Brain pericyte (primary cell): ENCODE measurements around the gene PLTP.

Experiments
- DNase-seq: peaks from one replicate; pipeline ENCODE4 v3.0.0-alpha.2; 2012; ENCODE audit warnings: low read depth, low spot score

PLTP gene

DNA sequence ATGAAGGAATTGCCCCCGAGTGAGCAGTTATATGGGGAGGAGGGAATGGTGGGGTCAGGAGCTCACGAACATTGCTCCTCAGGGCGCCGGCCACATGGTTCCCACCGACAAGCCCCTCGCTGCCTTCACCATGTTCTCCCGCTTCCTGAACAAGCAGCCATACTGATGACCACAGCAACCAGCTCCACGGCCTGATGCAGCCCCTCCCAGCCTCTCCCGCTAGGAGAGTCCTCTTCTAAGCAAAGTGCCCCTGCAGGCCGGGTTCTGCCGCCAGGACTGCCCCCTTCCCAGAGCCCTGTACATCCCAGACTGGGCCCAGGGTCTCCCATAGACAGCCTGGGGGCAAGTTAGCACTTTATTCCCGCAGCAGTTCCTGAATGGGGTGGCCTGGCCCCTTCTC, 13.7 kb downstream of the PLTP start:
- no peak for DNase-seq

DNA sequence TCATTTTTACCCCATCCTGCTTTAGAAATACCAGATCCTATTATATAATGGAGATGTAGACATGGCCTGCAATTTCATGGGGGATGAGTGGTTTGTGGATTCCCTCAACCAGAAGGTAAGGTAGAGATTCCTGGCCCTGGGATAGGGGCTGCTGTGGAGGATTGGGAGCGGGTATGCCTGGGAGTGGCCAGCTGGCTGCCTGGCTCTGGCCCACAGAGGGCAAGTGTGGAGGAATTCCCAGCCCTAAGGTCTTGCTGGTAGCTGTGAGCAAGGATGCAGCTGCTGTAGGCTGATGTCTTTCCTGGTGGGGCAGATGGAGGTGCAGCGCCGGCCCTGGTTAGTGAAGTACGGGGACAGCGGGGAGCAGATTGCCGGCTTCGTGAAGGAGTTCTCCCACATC, 14.3 kb downstream of the PLTP start:
- no peak for DNase-seq

DNA sequence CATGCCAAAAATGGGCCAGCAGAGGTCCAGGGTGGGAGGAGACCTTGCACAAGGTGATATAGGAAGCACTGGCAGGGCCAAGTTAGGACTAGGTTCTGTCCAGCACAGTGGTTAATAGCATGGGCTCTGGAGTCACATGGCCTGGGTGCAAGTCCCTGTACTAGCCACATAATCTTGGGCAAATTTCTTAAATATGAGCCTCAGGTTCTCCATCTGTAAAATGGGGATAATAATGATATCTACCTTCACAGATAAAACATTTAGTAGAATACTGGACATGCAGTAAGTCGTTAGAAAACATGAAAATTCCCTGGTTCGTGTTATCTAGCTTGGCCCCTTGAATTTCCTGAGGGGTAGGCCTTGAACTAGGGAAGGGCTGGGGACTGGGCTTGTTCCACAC, 14.7 kb downstream of the PLTP start:
- no peak for DNase-seq

DNA sequence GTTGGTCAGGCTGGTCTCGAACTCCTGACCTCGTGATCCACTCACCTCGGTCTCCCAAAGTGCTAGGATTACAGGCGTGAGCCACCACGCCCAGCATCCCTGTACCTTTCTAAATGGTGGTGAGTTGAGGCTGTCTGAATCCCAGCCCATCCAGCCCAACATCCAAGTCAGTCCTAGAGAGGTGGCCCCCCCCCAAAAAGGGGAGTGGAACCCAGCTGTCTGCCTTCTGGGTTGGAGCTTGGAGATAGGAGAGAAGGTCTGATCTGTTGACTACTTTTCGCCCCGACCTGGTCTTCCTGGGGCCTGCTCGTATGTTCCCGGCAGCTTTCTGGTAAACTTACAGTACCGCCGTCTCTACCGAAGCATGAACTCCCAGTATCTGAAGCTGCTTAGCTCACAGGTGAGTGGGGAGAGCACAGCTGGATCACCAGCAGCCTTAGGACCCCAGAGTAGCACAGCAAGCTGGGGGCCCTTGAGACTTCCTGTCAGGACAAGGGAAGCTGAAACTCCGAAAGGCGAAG, 15.3 kb downstream of the PLTP start:
- DNase-seq = no peak

DNA sequence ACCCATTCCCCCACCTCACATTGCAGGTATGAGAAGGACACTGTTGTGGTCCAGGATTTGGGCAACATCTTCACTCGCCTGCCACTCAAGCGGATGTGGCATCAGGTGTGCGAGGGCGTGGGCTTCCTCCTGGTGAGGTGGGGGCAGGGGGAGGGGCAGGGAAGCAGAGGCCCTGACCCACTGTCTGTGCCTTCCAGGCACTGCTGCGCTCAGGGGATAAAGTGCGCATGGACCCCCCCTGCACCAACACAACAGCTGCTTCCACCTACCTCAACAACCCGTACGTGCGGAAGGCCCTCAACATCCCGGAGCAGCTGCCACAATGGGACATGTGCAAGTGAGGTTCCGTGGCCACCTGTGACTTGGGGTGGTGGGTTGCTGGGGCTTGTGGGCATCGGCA, 17.2 kb downstream of the PLTP start:
- DNase-seq = no peak

DNA sequence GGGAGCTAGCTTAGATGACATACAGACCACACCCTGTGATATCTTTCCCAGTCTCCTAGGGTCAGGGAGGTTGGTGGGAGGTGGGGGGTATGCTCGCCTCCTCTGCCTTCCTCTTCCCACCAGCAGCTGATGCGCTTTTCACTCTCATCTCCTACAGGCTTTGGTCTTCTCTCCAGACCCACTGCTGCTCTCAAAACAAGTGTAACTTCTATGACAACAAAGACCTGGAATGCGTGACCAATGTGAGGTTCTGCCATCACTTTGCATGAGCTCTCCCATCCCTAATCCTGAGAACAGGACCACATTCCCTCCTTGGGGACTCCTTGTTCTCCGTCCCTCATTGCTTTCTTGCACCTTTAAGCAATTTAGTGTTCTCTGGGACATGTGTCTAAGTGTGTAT, 18.1 kb downstream of the PLTP start:
- no peak for DNase-seq

DNA sequence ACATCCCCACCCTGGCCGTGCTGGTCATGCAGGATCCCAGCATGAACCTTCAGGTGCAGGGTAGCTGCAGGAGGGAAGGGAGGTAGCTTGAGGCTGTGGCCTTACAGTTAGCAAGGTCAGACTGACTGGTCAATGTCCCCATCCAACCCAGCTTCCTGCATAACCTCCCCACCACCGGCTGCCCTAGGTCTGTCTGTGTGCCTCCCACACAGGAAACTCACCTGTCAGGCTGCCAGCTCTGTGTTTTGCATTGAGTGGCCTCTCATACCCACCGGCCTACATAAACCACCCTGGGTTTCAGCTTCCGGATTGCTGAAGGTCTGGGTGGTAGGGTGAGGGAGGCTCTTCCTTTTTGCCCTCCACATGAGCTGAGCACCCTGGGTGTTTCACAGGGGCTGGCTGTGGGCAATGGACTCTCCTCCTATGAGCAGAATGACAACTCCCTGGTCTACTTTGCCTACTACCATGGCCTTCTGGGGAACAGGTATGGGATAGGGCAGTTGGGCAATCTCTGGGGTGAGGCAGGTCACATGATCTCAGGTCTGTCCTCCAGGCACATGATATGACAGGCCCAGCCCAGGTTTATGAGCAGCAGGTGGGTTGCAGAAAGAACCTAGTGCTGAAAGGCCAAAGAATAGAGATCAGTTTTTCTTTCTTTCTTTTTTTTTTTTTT, 19.0 kb downstream of the PLTP start:
- no peak for DNase-seq

DNA sequence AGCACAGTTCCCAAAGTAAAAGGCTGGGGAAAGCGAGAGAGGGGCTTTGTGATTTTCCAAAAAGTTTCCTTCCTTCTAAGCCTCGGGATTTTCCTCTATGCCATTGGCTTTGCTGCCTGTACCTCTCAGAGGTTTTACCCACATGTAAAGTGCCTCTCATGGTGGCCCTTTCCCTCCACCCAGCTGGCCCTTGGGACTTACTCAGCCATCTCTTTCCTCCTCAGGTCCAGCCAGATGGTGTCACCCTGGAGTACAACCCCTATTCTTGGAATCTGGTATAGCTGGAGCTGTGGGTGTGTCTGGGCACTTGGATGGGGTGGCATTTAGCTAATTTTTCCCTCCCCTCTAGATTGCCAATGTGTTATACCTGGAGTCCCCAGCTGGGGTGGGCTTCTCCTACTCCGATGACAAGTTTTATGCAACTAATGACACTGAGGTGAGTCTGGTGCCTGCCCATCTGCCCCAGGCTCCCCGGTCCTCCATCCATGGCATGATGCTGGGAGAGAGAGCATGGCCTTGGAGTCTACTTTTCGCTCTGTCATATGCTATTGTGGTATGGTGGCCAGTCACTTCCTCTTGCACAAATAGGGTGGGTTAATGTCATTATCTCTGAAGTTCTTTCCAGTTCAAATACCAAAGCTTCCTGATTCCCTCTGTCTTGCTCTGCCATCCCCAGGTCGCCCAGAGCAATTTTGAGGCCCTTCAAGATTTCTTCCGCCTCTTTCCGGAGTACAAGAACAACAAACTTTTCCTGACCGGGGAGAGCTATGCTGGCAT, 19.7 kb downstream of the PLTP start:
- DNase-seq = no peak

DNA sequence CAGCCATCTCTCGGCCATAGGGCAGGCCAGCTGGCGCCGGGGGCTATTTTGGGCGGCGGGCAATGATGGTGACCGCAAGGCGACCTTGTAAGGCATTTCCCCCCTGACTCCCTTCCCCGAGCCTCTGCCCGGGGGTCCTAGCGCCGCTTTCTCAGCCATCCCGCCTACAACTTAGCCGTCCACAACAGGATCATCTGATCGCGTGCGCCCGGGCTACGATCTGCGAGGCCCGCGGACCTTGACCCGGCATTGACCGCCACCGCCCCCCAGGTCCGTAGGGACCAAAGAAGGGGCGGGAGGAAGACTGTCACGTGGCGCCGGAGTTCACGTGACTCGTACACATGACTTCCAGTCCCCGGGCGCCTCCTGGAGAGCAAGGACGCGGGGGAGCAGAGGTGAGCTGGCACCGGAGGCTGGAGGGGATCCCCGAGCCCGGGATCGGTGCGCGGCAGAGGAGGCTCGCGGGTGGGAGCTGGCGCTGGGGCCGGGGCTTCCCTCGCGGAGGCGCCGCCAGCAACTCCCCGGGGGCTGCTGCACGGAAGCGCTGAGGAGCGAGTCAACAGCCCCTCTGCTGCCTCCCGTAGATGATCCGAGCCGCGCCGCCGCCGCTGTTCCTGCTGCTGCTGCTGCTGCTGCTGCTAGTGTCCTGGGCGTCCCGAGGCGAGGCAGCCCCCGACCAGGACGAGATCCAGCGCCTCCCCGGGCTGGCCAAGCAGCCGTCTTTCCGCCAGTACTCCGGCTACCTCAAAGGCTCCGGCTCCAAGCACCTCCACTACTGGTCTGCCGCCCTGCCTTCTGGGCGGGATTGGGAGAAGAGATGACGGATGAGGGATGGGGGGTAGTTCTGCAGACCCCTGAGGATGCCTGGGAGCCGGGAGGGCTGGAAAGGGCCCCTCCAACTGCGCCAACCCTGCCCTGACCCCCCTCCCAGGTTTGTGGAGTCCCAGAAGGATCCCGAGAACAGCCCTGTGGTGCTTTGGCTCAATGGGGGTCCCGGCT, 20.7 kb downstream of the PLTP start, which contains the start of the genes CTSA and NEURL2:
Gene CTSA, plus strand, starts transcription at position 351 of the 999 bp plus-strand sequence. Its CDS starts 234 bp downstream, at position 585.
Gene NEURL2, minus strand, starts transcription at position 224 of the 999 bp plus-strand sequence. Its CDS starts 217 bp downstream, at position 7.
- DNase-seq = peak; percentile 72

DNA sequence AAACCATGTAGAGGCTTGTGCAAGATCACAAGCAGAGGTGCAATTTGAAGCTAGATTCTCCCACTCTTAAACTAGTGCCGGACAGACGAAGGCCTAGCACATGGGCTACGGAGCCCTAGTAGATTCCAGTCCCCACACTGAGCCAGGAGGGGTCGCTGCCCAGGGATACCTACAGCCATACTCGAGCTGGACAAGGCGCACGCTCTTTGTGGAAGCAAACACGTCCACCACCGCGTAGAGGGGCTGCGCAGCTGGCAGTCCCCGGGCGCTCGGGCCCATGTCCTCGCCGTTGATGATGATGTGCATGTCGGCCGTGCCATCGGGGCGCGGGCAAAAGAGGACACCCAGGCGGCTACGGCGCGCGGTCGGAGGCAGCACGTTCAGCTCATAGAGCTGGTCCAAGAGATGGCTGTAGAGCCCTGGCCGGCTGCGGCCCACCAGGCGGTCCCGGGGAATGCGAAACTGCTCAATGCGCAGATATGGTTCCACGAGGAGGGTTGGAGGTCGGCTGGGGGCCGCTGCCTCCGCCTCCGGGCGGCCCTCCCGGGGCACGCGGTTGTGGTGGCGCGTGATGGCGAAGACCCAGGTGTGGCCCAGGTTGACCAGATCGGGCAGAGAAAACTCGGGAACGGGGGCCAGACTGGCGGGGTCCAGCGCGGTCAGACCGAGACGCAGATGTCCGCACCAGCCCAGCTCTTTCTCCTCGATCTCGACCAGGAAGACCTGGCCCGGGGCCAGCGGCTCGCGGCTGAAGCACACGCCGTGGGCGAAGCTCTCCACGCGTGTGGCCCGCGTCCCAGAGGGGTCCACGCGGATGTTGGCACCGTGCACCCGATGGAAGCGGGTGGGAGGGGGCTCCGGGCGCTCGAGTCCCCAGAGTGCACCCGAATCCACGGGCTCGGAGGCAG, 21.6 kb downstream of the PLTP start:
- peak; percentile 69 for DNase-seq

DNA sequence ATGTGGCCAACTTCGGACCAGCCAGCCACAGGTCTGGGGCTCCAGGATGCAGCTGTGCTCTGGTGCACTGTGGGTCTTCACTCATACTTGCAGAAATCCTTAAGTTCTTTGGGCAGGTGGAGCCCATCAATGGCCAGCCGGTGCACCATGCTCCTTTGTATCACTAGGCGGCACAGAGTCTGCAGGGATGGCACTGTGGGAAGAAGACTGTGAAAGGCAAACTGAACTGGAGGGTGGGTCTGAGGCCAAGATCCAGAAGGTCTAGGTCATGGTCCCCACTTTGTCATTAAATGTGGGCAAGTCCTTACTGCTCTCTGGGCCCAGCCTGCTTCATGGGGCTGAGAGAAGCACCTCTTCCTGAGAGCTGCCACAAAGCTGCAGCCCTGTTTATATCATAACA, 23.3 kb downstream of the PLTP start:
- DNase-seq = no peak

DNA sequence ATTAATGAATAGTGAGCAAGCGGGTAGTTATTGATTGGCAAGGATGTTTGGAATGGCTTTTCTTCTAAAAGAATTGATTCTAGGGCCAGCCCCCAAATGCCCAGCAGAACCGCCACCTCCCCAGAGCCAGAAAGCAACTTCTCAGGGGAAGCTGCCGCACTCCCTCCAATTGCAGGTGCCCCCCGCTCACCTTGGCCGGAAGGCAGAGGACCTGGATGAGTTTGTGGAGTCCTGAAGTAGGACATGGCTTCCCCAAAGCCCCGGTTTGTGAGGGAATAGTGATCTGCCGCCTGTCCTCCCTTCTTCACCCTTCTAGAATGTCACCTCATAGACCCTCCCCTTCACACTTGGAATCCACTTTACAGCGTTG, 24.6 kb downstream of the PLTP start, which contains the start of gene SPATA25:
Gene SPATA25, minus strand, starts transcription at position 277 of the 370 bp plus-strand sequence. Its CDS starts 32 bp downstream, at position 245.
- no peak for DNase-seq

DNA sequence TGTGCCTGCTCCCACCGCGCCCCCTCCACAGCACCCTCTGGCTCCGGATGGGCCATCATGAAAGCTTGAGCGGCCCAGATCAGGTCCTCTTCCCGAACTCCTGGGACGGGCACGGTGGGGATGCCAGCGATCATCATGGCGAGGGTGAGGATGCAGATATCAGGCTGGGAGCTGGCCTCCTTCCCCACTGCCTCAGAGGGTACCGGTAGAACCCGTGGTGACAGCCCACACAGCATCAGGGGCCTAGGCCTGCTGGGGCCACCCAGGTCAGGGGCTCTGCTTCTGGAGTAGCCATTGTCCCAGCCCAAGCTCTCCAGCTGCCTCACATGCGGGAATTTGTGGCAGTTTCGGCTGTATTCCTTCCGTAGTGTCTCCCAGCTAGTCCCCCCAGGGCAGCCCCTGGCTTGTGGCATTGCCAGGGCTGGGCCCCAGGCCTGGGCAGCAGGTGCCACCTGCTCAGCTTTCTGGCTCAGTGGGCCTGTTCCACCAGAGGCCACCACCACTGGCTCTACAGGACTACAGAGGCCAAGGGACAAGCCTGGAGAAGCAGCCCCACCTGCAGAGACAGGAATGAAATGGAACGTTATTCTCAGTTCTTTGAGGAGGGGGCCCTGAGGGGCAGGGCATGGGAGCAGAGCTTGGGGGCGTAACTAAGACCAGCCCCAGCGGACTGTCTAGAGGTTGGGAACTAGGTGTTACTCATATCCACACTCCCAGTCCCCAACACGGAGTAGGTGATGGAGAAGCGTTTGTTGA, 25.2 kb downstream of the PLTP start:
- no peak for DNase-seq

DNA sequence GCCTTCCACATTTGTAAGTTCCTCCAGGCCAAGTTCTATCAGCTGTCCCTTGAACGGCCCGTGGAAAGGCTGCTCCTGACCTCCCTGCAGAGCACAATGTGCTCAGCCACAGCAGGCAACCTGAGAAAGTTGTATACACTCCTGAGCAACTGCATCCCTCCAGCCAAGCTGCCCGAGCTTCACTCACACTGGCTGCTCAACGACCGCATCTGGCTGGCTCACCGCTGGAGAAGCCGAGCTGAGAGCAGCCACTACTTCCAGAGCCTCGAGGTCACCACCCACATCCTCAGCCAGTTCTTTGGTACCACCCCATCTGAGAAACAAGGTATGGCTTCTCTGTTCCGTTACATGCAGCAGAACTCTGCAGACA, 28.9 kb downstream of the PLTP start:
- DNase-seq = no peak

DNA sequence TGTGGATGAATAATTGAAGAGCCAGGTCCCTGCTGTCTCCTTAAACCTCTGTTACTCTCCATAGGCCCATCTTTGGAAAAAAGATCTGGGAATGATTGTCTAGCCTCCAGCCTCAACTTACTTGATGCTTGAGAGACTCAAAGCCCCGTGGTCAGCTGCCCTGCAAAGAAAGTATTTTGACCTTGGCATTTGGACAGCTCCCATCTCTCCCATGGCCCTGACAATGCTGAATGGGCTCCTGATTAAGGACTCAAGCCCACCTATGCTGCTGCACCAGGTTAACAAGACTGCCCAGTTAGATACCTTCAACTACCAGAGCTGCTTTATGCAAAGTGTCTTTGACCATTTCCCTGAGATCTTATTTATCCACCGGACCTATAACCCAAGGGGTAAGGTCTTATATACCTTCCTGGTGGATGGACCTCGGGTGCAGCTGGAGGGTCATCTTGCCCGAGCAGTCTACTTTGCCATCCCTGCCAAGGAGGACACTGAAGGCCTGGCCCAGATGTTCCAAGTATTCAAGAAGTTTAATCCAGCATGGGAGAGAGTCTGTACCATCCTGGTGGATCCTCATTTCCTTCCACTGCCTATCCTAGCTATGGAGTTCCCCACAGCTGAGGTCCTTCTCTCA, 29.4 kb downstream of the PLTP start:
- no peak for DNase-seq

DNA sequence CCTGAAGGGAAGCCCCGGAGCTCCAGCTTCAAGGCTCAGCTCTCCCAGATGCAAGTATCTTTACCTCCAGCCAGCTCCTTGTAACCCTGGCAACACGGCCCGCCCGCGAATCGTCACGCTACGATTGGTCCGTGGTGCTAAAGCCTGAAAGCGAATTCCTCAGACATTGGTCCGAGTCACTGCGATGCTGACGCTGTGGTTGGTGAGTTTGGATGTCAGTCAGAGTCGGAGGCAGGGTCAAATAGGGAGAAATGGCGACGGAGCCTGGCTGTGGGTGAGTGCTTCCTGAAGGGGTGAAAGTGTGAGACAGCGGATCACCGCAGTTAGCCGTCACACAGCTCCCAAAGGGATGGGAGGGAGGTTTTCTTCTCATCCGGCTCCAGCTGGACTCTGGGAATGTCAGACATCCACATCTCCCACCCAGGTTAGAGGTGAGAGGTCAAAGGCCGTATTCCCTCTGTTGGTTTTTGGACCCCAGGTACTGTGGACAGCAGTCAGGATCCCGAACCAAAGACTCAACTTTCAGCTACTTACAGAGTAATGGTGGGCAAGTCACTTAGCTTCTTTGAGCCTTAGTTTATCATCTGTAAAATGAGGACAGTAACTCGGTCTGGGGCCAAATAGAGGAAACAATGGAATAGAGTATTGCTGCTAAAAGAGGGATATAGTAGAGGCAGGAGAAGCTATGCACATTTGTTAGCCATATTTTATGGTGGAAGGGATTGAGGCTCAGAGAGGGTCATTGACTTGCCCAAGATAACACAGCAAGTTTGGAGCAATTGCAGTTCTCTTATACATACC, 30.8 kb downstream of the PLTP start, which contains the start of gene ZSWIM1:
Gene ZSWIM1, plus strand, starts transcription at position 240 of the 801 bp plus-strand sequence. CDS start 1,366 bp downstream, outside the sequence.
- peak; percentile 98 for DNase-seq

DNA sequence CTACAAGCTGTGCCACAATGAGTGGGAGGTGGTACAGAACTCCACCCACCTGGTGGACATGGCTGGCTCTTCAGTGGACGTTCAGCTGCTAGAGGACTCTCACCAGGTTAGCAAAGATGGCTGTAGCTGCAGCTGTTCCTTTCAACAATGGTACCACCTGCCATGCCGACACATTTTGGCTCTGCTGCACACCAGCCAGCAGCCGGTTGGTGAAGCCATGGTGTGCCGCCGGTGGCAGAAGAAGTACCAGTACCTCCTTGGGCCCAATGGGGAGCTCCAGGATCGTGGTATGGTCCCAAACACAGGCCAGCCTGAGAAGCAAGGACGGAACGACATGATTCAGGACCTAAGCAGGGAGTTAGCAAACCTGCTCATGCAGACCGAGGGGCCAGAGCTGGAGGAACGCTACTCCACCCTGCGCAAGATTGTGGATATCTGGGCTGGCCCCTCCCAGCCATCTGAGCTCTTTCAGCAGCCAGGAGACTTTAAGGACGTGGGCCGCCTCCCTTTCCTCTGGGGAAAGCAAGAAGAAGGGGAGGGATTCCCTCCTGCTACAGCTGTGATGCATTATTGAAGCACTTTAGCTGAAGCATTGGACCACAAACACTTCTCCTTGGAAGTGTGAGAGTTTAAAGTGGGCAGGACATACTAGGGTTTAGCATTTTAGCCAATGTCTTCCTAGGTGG, 33.7 kb downstream of the PLTP start:
- no peak for DNase-seq

DNA sequence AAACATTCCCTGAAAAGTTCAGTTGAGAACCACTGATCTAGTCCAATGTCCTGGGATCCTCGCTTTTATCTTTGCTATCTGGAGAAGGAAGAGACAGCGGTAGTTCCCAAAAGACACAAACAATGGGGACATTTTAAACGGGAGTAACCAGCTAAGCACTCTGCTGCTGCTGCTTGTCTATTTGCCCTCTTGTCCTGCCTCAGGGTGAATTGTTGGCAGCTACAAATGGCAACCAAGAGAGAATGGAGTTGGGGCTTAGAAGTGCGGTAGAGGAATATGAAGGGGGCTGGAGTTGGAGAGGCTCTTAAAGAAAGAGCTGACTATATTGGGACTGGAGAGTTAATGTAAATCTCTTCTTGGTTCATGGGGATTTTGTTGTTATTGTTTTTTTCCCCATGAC, 37.4 kb downstream of the PLTP start:
- DNase-seq = no peak
